Heart right ventricle (tissue), 16 donors: ENCODE data around the gene MAP3K19. TPM values are rescaled to one million over a fixed set of nuclear protein-coding genes. Genes with fewer than 3 reads are reported as not detected.
A peak's percentile ranks its signal among the peaks of the same experiment; 100 is the strongest.

Source experiments
- ATAC-seq, 8 donors: fragments of 200-7000 bp; cut with Tn5 transposase; one replicate each; pipeline ENCODE4 v1.9.1; 2020; ENCODE audit warnings: mild to moderate bottlenecking in 8 of 8, moderate library complexity in 8 of 8, moderate number of reproducible peaks in 1 of 8
- DNase-seq, 2 donors: peaks; one replicate each; pipeline ENCODE4 v3.0.0-alpha.2; 2020
- H3K27ac ChIP-seq, 10 donors: fragments of 200-600 bp; sonication (generic) in 2 of 10; one replicate each; pipeline versions ENCODE4 v1.5.0 to v1.8.0; 2020 to 2022; ENCODE audit warnings: mild to moderate bottlenecking in 3 of 10
- H3K27me3 ChIP-seq, 7 donors: fragments of 200-600 bp; one replicate each; pipeline ENCODE4 v1.8.0; 2021 to 2022; ENCODE audit warnings: mild to moderate bottlenecking in 2 of 7
- H3K36me3 ChIP-seq, 9 donors: fragments of 200-600 bp; sonication (generic) in 1 of 9; one replicate each; pipeline versions ENCODE4 v1.5.0 to v1.8.0; 2020 to 2022; ENCODE audit warnings: mild to moderate bottlenecking in 2 of 9
- H3K4me1 ChIP-seq, 9 donors: fragments of 200-600 bp; sonication (generic) in 1 of 9; one replicate each; pipeline versions ENCODE4 v1.5.0 to v1.8.0; 2020 to 2022; ENCODE audit warnings: mild to moderate bottlenecking in 4 of 9
- H3K4me3 ChIP-seq, 10 donors: fragments of 200-600 bp; sonication (generic) in 2 of 10; one replicate each; pipeline versions ENCODE4 v1.5.0 to v1.8.0; 2020 to 2022; ENCODE audit warnings: mild to moderate bottlenecking in 7 of 10, moderate library complexity in 2 of 10
- H3K9me3 ChIP-seq, 11 donors: fragments of 200-600 bp in 10 of 11; sonication (generic) in 2 of 11; one replicate each; pipeline versions ENCODE4 v1.5.0 to v1.8.0; 2013 to 2022; ENCODE audit warnings: mild to moderate bottlenecking in 2 of 11, control low read depth in 1 of 11, moderate library complexity in 1 of 11
- WGBS, 2 donors: extraction: QIAGEN DNeasy Blood & Tissue Kit; methylation state at CpG; one replicate each; pipeline ENCODE4 v1.1.7; 2013; ENCODE audit warnings: inconsistent platforms in 1 of 2; 5-methylcytosine and 5-hydroxymethylcytosine counted together
- intact Hi-C, 10 donors: fragments of 100-400 bp; cut with DNase I; formaldehyde crosslinking; loops; one replicate each; pipeline versions ENCODE4 v1.11.1 to v1.14.2; 2022
- polyA plus RNA-seq, 2 donors: library from polyadenylated mRNA; stranded (reverse); fragments of 200-250 nt; gene quantifications; one replicate each; pipeline ENCODE4 v1.2.3, GENCODE V29; 2013
- total RNA-seq, 10 donors: library from RNA; stranded (reverse); fragmentation: NEBNext Ultra II Directional in 3 of 10; extraction: Animal tissue kit (Norgen Biotek cat#: 25700) in 3 of 10; gene quantifications; one replicate each; pipeline versions ENCODE4 v1.2.1 to v1.2.4, GENCODE V29; 2021 to 2023
- TF ChIP-seq, protein P1 (sequence below), 9 donors: fragments of 200-600 bp; sonication (generic) in 2 of 9; IDR thresholded peaks; one replicate each; pipeline versions ENCODE4 v1.5.0 to v1.8.0; 2021 to 2022; ENCODE audit warnings: antibody characterized with exemption in 9 of 9, mild to moderate bottlenecking in 5 of 9, moderate library complexity in 1 of 9
- donor health status: Arrhythmogenic right ventricular cardiomyopathy.
- donor health status: ischemic (EF 13 %, LVEDD 7.1; RV severe dilation, severe dysfunction).
- donor health status: healthy with polysubstance abuse.
- donor health status: DM: no; HTN: yes; CAD: no.
- donor health status: DM: no; HTN: no; CAD: no.
- donor health status: ischemic (EF 25% LVEDD 6.9; RV normal size, moderate dysfunction).
- donor health status: ischemic (EF 25% LVEDD 5.7; RV mildly dilated, moderate dysfunction).
- donor health status: healthy.
- donor health status: DM: yes; HTN: yes; CAD: no.
- donor health status: Ischemic cardiomyopathy.
- donor health status: ischemic (EF 35%, LVEDD 5.7; RV mildly dilated, moderate dysfunction).
- donor health status: nonischemic (EF 11% LVEDD 7.7; RV severe dilation, severe dysfunction).
- donor health status: DM: yes; HTN: yes; CAD: no.
- donor health status: PGD.
- donor health status: ischemic (EF 29% LVEDD 5.4; RV normal size, mild dysfunction).
- donor health status: nonischemic (EF 23%, LVEDD 6.1; RV moderate dilation, normal function).

Gene MAP3K19
- total and polyA plus RNA-seq, 12 donors, result not detected

DNA sequence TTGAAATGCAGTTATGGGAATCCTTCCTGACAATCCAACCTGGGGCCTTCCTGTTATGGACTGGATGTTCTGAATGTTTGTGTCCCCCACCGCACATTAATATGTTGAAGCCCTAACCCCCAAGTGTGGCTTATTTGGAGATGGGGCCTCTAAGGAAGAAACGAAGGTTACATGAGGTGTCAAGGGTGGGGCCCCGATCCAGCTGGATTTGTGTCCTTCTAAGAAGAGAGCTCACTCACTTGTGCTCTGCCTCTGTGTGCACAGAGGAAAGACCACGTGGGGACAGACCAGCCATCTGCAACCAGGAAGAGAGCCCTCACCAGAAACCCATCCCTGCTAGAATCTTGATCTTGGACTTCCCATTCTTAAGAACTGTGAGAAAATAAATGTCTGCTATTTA is 44.4 kb downstream of the MAP3K19 start:
- no peak for DNase-seq
- peaks cover 0 to 7% (median 0%) of the 10 kb centered on the region in 9 donors for H3K4me1 ChIP-seq
- TF ChIP-seq, protein P1, sequence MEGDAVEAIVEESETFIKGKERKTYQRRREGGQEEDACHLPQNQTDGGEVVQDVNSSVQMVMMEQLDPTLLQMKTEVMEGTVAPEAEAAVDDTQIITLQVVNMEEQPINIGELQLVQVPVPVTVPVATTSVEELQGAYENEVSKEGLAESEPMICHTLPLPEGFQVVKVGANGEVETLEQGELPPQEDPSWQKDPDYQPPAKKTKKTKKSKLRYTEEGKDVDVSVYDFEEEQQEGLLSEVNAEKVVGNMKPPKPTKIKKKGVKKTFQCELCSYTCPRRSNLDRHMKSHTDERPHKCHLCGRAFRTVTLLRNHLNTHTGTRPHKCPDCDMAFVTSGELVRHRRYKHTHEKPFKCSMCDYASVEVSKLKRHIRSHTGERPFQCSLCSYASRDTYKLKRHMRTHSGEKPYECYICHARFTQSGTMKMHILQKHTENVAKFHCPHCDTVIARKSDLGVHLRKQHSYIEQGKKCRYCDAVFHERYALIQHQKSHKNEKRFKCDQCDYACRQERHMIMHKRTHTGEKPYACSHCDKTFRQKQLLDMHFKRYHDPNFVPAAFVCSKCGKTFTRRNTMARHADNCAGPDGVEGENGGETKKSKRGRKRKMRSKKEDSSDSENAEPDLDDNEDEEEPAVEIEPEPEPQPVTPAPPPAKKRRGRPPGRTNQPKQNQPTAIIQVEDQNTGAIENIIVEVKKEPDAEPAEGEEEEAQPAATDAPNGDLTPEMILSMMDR (IDR thresholded peaks at IDR 0.05), result no peak
- no peak for ATAC-seq
- no peaks in the 10 kb centered on the region for H3K36me3 ChIP-seq
- peaks cover 0 to 29% (median 16%) of the 10 kb centered on the region in 7 donors for H3K27me3 ChIP-seq
- H3K4me3 ChIP-seq, result no peak overlapping the region
- no peaks in the 10 kb centered on the region for H3K9me3 ChIP-seq
- intact Hi-C loops, result loop anchor here in 6 of 10 donors (5.0 to 10.0 kb wide), 3 partner anchors 582 to 802 kb away; no protein-coding TSS in a partner anchor
- WGBS, 2 donors, result 84 to 86% methylated on average over 4 of the region's 4 CpGs
- no peak overlapping the region for H3K27ac ChIP-seq

DNA sequence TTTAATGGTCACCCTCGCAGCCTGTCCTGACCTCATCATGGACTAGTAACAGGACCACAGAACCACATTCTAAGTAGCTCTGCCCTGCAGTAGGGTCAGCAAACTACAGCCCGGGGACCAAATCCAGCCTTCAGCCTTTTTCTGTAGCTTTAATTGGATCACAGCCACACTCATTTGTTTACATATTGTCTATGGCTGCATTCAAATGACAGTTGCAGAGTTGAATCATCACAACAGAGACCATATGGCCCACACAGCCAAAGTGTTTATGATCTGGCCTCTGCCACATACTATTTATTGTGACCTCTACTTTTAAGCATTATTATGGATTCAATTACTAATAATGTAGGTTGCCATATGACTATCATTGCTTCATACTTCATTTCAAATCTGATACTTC is 47.7 kb downstream of the MAP3K19 start:
- no peak overlapping the region for H3K4me3 ChIP-seq
- TF ChIP-seq, protein P1 (IDR thresholded peaks at IDR 0.05), result no peak
- ATAC-seq (no peak), DNase-seq (no peak)
- no peak overlapping the region for H3K27ac ChIP-seq
- 68 to 73% methylated on average over 2 of the region's 2 CpGs for WGBS, 2 donors
- peaks cover 0 to 6% (median 0%) of the 10 kb centered on the region in 9 donors for H3K4me1 ChIP-seq
- H3K9me3 ChIP-seq, result no peaks in the 10 kb centered on the region
- H3K36me3 ChIP-seq, result no peaks in the 10 kb centered on the region
- intact Hi-C loops, result no loop called here
- H3K27me3 ChIP-seq, result peaks cover 0 to 3% (median 2%) of the 10 kb centered on the region in 7 donors

DNA sequence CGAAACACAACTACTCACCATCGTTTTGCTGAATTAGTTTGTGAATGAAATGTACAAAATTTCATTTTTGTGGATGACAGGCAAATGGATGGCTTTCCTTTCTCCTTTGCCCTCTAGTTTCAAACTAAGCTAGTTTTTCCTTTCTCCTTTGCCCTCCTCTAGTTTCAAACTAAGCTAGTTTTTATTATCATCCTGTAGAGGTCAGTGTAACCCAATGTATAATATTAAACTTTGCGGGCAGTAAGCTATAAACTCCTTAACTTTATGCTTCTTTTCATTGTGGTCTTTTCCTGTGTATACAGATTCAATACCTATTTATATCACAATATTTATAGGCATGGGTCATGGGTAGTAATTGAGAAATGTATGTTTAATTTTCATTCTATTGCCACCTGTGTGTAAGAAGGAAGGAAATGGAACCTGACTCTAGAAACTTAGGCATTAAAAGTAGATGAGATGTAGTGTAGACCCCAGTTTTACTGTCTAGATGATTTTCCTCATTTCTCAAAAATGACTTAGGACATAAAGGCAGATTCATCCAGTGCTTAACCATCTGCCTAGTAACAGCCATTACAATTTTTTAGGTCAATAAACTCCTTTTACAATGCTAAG is 58.1 kb downstream of the MAP3K19 start:
- Histone ChIP-seq H3K36me3 (no peaks in the 10 kb centered on the region), H3K4me3 (no peak overlapping the region), H3K4me1 (no peaks in the 10 kb centered on the region), H3K27me3 (no peaks in the 10 kb centered on the region), H3K9me3 (peaks cover 0 to 7% (median 0%) of the 10 kb centered on the region in 11 donors), H3K27ac (no peak overlapping the region)
- ATAC-seq (peak in 1 of 8 donors; percentile 53), DNase-seq (no peak)
- intact Hi-C loops, result loop anchor here in 2 of 10 donors (5.0 kb wide), 1 partner anchor 723 kb away; no protein-coding TSS in a partner anchor
- 23 to 27% methylated on average over 3 of the region's 3 CpGs for WGBS, 2 donors
- TF ChIP-seq, protein P1 (IDR thresholded peaks at IDR 0.05), result peak in 8 of 9 donors; percentile 9 to 65 (median 50)

DNA sequence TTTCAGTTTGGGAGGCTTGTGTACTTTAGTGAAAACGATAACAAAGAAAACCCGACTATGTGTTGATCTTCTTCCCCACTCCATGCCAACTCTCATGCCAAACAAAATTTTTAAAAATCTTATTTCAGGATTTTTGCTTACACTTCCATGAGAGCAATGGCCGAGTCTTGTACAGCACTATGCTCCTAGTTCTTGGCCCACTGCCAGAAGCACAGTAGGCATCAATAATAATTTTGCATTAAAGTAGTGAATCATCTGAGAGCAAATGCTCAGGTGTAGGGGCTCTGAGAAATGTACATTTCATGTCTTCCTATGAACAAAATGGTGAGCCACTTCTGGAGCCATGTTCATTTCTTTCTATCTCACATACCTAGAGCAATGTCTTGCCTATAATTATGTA is 62.2 kb downstream of the MAP3K19 start:
- 92% methylated on average over 3 of the region's 3 CpGs for WGBS, 2 donors
- Histone ChIP-seq H3K27me3 (no peaks in the 10 kb centered on the region), H3K9me3 (peaks cover 0 to 7% (median 0%) of the 10 kb centered on the region in 11 donors), H3K4me3 (no peak overlapping the region), H3K4me1 (no peaks in the 10 kb centered on the region), H3K27ac (no peak overlapping the region), H3K36me3 (no peaks in the 10 kb centered on the region)
- intact Hi-C loops, result loop anchor here in 2 of 10 donors (5.0 kb wide), 1 partner anchor 727 kb away; no protein-coding TSS in a partner anchor
- no peak for DNase-seq
- TF ChIP-seq, protein P1 (IDR thresholded peaks at IDR 0.05), result no peak
- ATAC-seq, result no peak
